ENCODE measurements around the gene POLA2. TPM values are rescaled to one million over a fixed set of nuclear protein-coding genes. Genes with fewer than 3 reads are reported as not detected.
A peak's percentile ranks its signal among the peaks of the same experiment; 100 is the strongest.

The POLA2 gene
- total and polyA plus RNA-seq, 2 donors (not counting 3 experiments of a cell fraction or from before 2014, with no cell fraction given) = 24.0 to 30.0 TPM

DNA sequence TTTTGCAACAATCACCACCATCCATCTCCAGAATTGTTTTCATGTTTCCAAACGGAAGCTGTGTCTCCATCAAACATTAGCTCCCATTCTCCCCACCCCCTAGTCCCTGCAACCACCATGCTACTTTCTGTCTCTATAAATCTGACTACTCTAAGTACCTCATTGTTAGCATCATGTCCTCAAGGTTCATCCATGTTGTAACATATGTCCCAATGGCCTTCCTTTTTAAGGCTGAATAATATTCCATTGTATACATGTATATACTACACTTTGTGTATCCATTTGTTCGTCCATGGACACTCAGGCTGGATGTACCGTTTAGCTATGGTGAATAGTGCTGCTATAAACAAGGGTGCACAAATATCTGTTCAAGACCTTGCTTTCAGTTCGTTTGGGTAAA lies 63.7 kb downstream of the POLA2 start:
- Histone ChIP-seq H3K9me1 (replicated peaks; ENCODE audit: control insufficient read depth, extremely low read depth, insufficient read depth, low read length) (no peaks in the 10 kb centered on the region), H3K9me3 (replicated peaks; ENCODE audit: control insufficient read depth, insufficient read depth, low read length) (no peaks in the 10 kb centered on the region), H3K27ac (ENCODE audit: insufficient read depth, low read depth, low read length) (no peak overlapping the region), H3K4me2 (ENCODE audit: insufficient read depth, low read length) (no peak overlapping the region), H4K20me1 (replicated peaks; ENCODE audit: control insufficient read depth, extremely low read depth, insufficient read depth, low read length) (no peaks in the 10 kb centered on the region), H3K79me2 (ENCODE audit: control insufficient read depth, insufficient read depth, low read length) (peaks cover 26% of the 10 kb centered on the region), H3K27me3 (ENCODE audit: control insufficient read depth in 2 of 2, insufficient read depth in 2 of 2, low read length in 2 of 2) (no peaks in the 10 kb centered on the region), H3K4me3 (replicated peaks in 1 of 3; ENCODE audit: insufficient read depth in 1 of 3, low read depth in 1 of 3, low read length in 3 of 3) (no peak overlapping the region), H3K4me1 (ENCODE audit: control insufficient read depth, extremely low read depth, insufficient read depth, low read length) (peaks cover 9% of the 10 kb centered on the region), H2AFZ (ENCODE audit: low read depth, low read length) (no peak overlapping the region), H3K9ac (replicated peaks; ENCODE audit: extremely low read depth, insufficient read depth, low read length) (no peak overlapping the region), H3K36me3 (ENCODE audit: control insufficient read depth in 2 of 2, extremely low read depth in 1 of 2, insufficient read depth in 2 of 2, low read length in 2 of 2) (peaks cover 20 to 23% of the 10 kb centered on the region in 2 experiments)
- CTCF ChIA-PET = interaction anchor here (0.9 to 11.0 kb wide), 3 partner anchors 9 to 51 kb away, joined by 3 to 473 read pairs (median 3); no protein-coding TSS in a partner anchor
- TF ChIP-seq POLR2A (IDR thresholded peaks at IDR 0.05; ENCODE audit: low read depth, low read length) = peak; percentile 67
- TF ChIP-seq EZH2 (IDR thresholded peaks at IDR 0.05; ENCODE audit: borderline replicate concordance, low read depth, low read length, severe bottlenecking) = no peak
- dilution Hi-C loops (cut with MboI; ENCODE audit: extremely low pct_ligation_motif_present, low sequenced_read_pairs) (no loop called here), intact Hi-C loops (cut with micrococcal nuclease) (no loop called here)
- DNase-seq (ENCODE audit: low read depth, low spot score) = no peak
- no peak for FAIRE-seq
- BruUV-seq (replicated peaks) = no TSS peak
- POLR2A ChIA-PET = interaction anchor here (1.2 kb wide), 1 partner anchor 9 kb away, joined by 3 read pairs; no protein-coding TSS in a partner anchor

DNA sequence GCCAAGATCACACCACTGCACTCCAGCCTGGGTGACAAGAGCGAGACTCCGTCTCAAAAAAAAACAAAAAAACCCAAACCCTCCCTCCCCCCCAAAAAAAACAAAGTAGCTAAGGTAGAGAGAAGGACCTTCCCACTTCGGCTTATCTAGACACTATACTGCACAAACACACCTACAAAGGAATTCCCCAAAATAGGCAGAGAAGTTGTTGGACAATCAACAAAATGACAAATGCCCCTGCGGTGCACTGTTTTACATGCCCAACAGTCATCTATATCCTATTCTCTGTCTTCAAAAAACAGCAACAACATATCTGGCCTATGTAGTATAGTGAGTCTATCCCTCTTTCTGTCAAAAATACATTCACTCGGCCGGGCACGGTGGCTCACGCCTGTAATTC lies 65.3 kb downstream of the POLA2 start:
- H3K27me3 ChIP-seq (ENCODE audit: control insufficient read depth in 2 of 2, insufficient read depth in 2 of 2, low read length in 2 of 2) = no peaks in the 10 kb centered on the region
- dilution Hi-C loops (cut with MboI; ENCODE audit: extremely low pct_ligation_motif_present, low sequenced_read_pairs) (no loop called here), intact Hi-C loops (cut with micrococcal nuclease) (no loop called here)
- no peaks in the 10 kb centered on the region for H3K9me3 ChIP-seq (replicated peaks; ENCODE audit: control insufficient read depth, insufficient read depth, low read length)
- H3K4me3 ChIP-seq (replicated peaks in 1 of 3; ENCODE audit: insufficient read depth in 1 of 3, low read depth in 1 of 3, low read length in 3 of 3) = no peak overlapping the region
- peaks cover 10% of the 10 kb centered on the region for H3K79me2 ChIP-seq (ENCODE audit: control insufficient read depth, insufficient read depth, low read length)
- no peak overlapping the region for H2AFZ ChIP-seq (ENCODE audit: low read depth, low read length)
- H3K9me1 ChIP-seq (replicated peaks; ENCODE audit: control insufficient read depth, extremely low read depth, insufficient read depth, low read length) = no peaks in the 10 kb centered on the region
- H4K20me1 ChIP-seq (replicated peaks; ENCODE audit: control insufficient read depth, extremely low read depth, insufficient read depth, low read length) = no peaks in the 10 kb centered on the region
- DNase-seq (ENCODE audit: low read depth, low spot score) (no peak), FAIRE-seq (no peak)
- H3K4me1 ChIP-seq (ENCODE audit: control insufficient read depth, extremely low read depth, insufficient read depth, low read length) = peaks cover 9% of the 10 kb centered on the region
- CTCF ChIA-PET = interaction anchor here (1.2 to 11.0 kb wide), 5 partner anchors 10 to 102 kb away, joined by 4 to 473 read pairs (median 8); partner anchors contain the start of gene CDC42EP2
- POLR2A ChIA-PET = no interaction called here
- H3K9ac ChIP-seq (replicated peaks; ENCODE audit: extremely low read depth, insufficient read depth, low read length) = no peak overlapping the region
- TF ChIP-seq FOS (IDR thresholded peaks at IDR 0.05; ENCODE audit: borderline replicate concordance, insufficient read depth, low read length) (no peak), POLR2A (IDR thresholded peaks at IDR 0.05; ENCODE audit: low read depth, low read length) (peak; percentile 47)
- peaks cover 6 to 8% of the 10 kb centered on the region in 2 experiments for H3K36me3 ChIP-seq (ENCODE audit: control insufficient read depth in 2 of 2, extremely low read depth in 1 of 2, insufficient read depth in 2 of 2, low read length in 2 of 2)
- no TSS peak for BruUV-seq (replicated peaks)
- no peak overlapping the region for H3K4me2 ChIP-seq (ENCODE audit: insufficient read depth, low read length)
- H3K27ac ChIP-seq (ENCODE audit: insufficient read depth, low read depth, low read length) = no peak overlapping the region

All from endothelial cell of umbilical vein (primary cell).